Thyroid gland (tissue), 4 donors: ENCODE data around the gene DPP6. TPM values are rescaled to one million over a fixed set of nuclear protein-coding genes. Genes with fewer than 3 reads are reported as not detected.

Source experiments
- DNase-seq, 2 donors: peaks; one replicate each; pipeline ENCODE4 v3.0.0-alpha.2; 2019
- H3K27ac ChIP-seq, 3 donors: fragments of 200-600 bp; sonication (generic); 1 replicate in 2 of 3; 2 replicates in 1 of 3; pipeline ENCODE4 v1.5.1; 2016 to 2019; ENCODE audit warnings: mild to moderate bottlenecking in 1 of 3, moderate library complexity in 1 of 3
- H3K27me3 ChIP-seq: fragments of 200-600 bp; sonication (generic); one replicate; pipeline ENCODE4 v1.5.1; 2019
- H3K36me3 ChIP-seq, 2 donors: fragments of 200-600 bp; sonication (generic); one replicate each; pipeline ENCODE4 v1.5.1; 2016 to 2019
- H3K4me1 ChIP-seq, 2 donors: fragments of 200-600 bp; sonication (generic); one replicate each; pipeline ENCODE4 v1.5.1; 2017 to 2019
- H3K4me3 ChIP-seq, 3 donors: fragments of 200-600 bp; sonication (generic); replicated peaks in 1 of 3; 1 replicate in 2 of 3; 2 replicates in 1 of 3; pipeline ENCODE4 v1.5.1; 2016; ENCODE audit warnings: mild to moderate bottlenecking in 1 of 3
- H3K9me3 ChIP-seq: fragments of 200-600 bp; sonication (generic); one replicate; pipeline ENCODE4 v1.5.1; 2017
- POLR2A ChIP-seq, 2 donors: fragments of 450-650 bp; IDR thresholded peaks; one replicate each; pipeline ENCODE4 v1.6.1; 2017; ENCODE audit warnings: antibody characterized with exemption in 2 of 2, mild to moderate bottlenecking in 2 of 2, moderate library complexity in 1 of 2
- WGBS, 2 donors: methylation state at CpG; one replicate each; pipeline ENCODE4 v1.1.5; 2017; 5-methylcytosine and 5-hydroxymethylcytosine counted together
- intact Hi-C: fragments of 100-400 bp; cut with DNase I; formaldehyde crosslinking; loops from one replicate; pipeline ENCODE4 v1.15.1; 2023
- total RNA-seq, 4 donors: library from RNA; depleted of rRNA; stranded (reverse); fragments of >200 nt; gene quantifications; one replicate each; pipeline ENCODE4 v1.2.3, GENCODE V29; 2016
- TF ChIP-seq, protein P1 (sequence below), 6 experiments: fragments of 200-600 bp in 3 of 6; fragments of 450-650 bp in 3 of 6; sonication (generic) in 3 of 6; IDR thresholded peaks; one replicate each; pipeline ENCODE4 v1.5.1; 2016 to 2019; ENCODE audit warnings: antibody characterized with exemption in 6 of 6, mild to moderate bottlenecking in 2 of 6, inconsistent platforms in 1 of 6, moderate library complexity in 1 of 6

The DPP6 gene
- total RNA-seq, 4 donors from 2014 or later = 50.7 to 97.7 (median 68.9) TPM

- TF ChIP-seq, protein P1, sequence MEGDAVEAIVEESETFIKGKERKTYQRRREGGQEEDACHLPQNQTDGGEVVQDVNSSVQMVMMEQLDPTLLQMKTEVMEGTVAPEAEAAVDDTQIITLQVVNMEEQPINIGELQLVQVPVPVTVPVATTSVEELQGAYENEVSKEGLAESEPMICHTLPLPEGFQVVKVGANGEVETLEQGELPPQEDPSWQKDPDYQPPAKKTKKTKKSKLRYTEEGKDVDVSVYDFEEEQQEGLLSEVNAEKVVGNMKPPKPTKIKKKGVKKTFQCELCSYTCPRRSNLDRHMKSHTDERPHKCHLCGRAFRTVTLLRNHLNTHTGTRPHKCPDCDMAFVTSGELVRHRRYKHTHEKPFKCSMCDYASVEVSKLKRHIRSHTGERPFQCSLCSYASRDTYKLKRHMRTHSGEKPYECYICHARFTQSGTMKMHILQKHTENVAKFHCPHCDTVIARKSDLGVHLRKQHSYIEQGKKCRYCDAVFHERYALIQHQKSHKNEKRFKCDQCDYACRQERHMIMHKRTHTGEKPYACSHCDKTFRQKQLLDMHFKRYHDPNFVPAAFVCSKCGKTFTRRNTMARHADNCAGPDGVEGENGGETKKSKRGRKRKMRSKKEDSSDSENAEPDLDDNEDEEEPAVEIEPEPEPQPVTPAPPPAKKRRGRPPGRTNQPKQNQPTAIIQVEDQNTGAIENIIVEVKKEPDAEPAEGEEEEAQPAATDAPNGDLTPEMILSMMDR (IDR thresholded peaks at IDR 0.05) = no peak
- TF ChIP-seq POLR2A (IDR thresholded peaks at IDR 0.05) = no peak
- Histone ChIP-seq H3K4me3 (no peak overlapping the region), H3K36me3 (no peaks in the 10 kb centered on the region), H3K4me1 (peaks cover 0 to 4% of the 10 kb centered on the region in 2 donors), H3K27ac (no peak overlapping the region), H3K27me3 (no peaks in the 10 kb centered on the region), H3K9me3 (no peaks in the 10 kb centered on the region)
- intact Hi-C loops = no loop called here
- DNase-seq = no peak
- WGBS, 2 donors = 82 to 89% methylated on average over 15 to 18 of the region's 18 CpGs
Measured at GRCh38 chr7:154783281-154783909, 731.2 kb downstream of the DPP6 start.

- DNase-seq = no peak
- H3K4me1 ChIP-seq = peaks cover 0 to 4% of the 10 kb centered on the region in 2 donors
- no peaks in the 10 kb centered on the region for H3K36me3 ChIP-seq
- 48 to 81% methylated on average over 2 of the region's 2 CpGs for WGBS, 2 donors
- TF ChIP-seq POLR2A (IDR thresholded peaks at IDR 0.05) = no peak
- TF ChIP-seq, protein P1 (IDR thresholded peaks at IDR 0.05) = no peak
- intact Hi-C loops = no loop called here
- H3K9me3 ChIP-seq = no peaks in the 10 kb centered on the region
- no peak overlapping the region for H3K27ac ChIP-seq
- no peaks in the 10 kb centered on the region for H3K27me3 ChIP-seq
- H3K4me3 ChIP-seq = no peak overlapping the region
Measured at GRCh38 chr7:154785898-154786297, 733.7 kb downstream of the DPP6 start.

DNA sequence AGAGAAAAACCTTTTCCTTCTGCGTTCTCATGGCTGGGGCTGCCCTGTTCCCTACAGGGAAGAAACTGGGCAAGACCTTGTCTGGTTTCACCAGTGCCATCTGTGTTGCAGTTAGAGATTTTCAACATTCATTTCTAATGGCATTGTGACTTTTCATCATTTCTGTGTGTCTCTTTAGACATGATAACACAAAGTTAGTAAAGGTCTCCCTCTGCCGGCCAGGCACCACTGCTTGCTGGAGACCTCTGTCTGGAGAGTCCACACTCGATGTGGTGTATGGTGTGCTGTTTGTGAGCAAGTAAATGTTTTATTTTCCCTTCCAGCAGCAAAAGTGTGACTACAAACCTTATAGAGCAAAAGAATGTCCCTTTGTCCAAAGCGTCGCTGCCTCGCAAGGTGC lies 737.2 kb downstream of the DPP6 start:
- no peaks in the 10 kb centered on the region for H3K4me1 ChIP-seq
- 64 to 65% methylated on average over 6 of the region's 6 CpGs for WGBS, 2 donors

DNA sequence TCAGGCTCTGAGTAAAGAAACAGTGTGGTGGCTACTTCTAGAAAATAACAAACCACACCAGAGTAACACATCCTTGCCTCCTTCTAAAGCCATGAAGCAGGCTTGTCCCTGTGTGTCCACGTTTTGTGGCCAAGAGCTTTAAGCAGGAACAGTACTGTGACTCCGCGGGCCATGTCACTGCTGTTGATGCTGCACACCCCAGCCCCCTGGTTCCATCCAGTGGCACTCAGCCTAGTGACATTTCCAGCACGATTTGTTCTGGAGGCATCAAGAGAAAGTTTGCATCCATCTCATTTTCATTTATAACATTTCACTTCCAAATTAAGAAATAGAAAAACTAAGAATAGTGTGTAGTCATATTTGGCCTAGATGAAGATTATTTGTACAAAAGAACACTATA lies 739.4 kb downstream of the DPP6 start:
- no peak for TF ChIP-seq POLR2A (IDR thresholded peaks at IDR 0.05)
- TF ChIP-seq, protein P1 (IDR thresholded peaks at IDR 0.05) = no peak
- no peak for DNase-seq
- no peaks in the 10 kb centered on the region for H3K9me3 ChIP-seq
- no peak overlapping the region for H3K4me3 ChIP-seq
- peaks cover 0 to 4% of the 10 kb centered on the region in 2 donors for H3K36me3 ChIP-seq
- no peaks in the 10 kb centered on the region for H3K4me1 ChIP-seq
- 90% methylated on average over 4 of the region's 4 CpGs for WGBS, 2 donors
- H3K27me3 ChIP-seq = no peaks in the 10 kb centered on the region
- H3K27ac ChIP-seq = no peak overlapping the region
- intact Hi-C loops = no loop called here

More for the DNA sequence above, 737.2 kb downstream of the DPP6 start:
- DNase-seq = peak; percentile 7 to 32
- TF ChIP-seq POLR2A (IDR thresholded peaks at IDR 0.05) = no peak
- TF ChIP-seq, protein P1 (IDR thresholded peaks at IDR 0.05) = peak in 2 of 6 experiments; percentile 24 to 25
- Histone ChIP-seq H3K9me3 (no peaks in the 10 kb centered on the region), H3K4me3 (no peak overlapping the region), H3K36me3 (no peaks in the 10 kb centered on the region), H3K27me3 (no peaks in the 10 kb centered on the region), H3K27ac (no peak overlapping the region)
- intact Hi-C loops = no loop called here

DNA sequence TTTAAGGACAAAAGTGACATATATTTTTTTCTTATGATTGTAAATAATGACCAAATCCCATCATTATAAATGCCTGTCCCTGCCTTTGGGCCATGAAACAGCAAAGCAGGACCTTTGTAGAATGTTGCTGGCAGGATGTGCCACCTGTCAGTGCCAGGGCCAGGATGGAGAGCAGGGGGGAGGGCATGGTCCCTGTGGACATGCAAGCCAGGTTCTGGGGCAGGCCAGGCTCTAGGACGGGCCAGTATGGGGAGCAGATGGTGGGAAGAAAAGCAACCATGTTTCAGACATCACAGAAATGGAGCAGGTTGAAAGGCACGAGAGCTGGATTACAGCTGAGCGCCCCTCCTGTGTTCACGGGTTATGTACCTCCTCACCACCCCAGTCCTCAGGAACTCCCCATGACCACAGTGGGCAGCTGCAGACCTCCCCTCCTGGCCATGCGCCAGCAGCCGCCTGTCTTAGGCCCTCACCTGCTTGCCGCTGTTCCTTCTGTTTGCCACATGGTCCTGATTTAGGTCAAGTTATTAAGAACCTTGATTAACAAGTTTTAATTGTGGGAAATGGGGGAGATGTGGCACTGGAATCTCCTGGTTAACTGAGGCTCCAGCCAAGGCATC lies 740.3 kb downstream of the DPP6 start:
- Histone ChIP-seq H3K4me3 (no peak overlapping the region), H3K36me3 (peaks cover 0 to 5% of the 10 kb centered on the region in 2 donors), H3K4me1 (no peaks in the 10 kb centered on the region), H3K9me3 (no peaks in the 10 kb centered on the region), H3K27me3 (no peaks in the 10 kb centered on the region), H3K27ac (no peak overlapping the region)
- DNase-seq = no peak
- TF ChIP-seq, protein P1 (IDR thresholded peaks at IDR 0.05) = no peak
- TF ChIP-seq POLR2A (IDR thresholded peaks at IDR 0.05) = no peak
- 84 to 91% methylated on average over 7 of the region's 7 CpGs for WGBS, 2 donors
- intact Hi-C loops = no loop called here
